GM12878 (cell line): Measurements from ENCODE around the gene ATXN7L1. TPM values are rescaled to one million over a fixed set of nuclear protein-coding genes. Genes with fewer than 3 reads are reported as not detected.

Experiments used
- ATAC-seq: fragments of 200-7000 bp; cut with Tn5 transposase; 3 replicates; pipeline ENCODE4 v1.9.1; 2020; ENCODE audit warnings: mild to moderate bottlenecking, moderate library complexity
- BruUV-seq: library from RNA; stranded (reverse); fragments of 400-500 nt; replicated peaks from 2 replicates; lab custom pipeline; 2021; lab: Mats Ljungman, UMichigan
- CTCF ChIA-PET: fragments of 300-600 bp; sonication (Branson Sonifier 250); formaldehyde crosslinking; extraction: SDS; loops from one replicate; lab custom pipeline; 2021; ENCODE audit warnings: inconsistent platforms; lab: Yijun Ruan, JAX
- POLR2A ChIA-PET: fragments of 350-600 bp; formaldehyde crosslinking; extraction: SDS; loops from one replicate; lab custom pipeline; 2021; ENCODE audit warnings: inconsistent platforms; lab: Charles Lee
- RAD21 ChIA-PET: fragments of 300-600 bp; sonication (Branson Sonifier 250); formaldehyde crosslinking; loops from one replicate; lab custom pipeline; 2023; ENCODE audit warnings: antibody characterized with exemption; ENCODE audit not compliant: unreplicated experiment; lab: Charles Lee
- SMC1A ChIA-PET: fragments of 300-600 bp; sonication (Branson Sonifier 250); formaldehyde crosslinking; loops from one replicate; lab custom pipeline; 2023; ENCODE audit not compliant: unreplicated experiment, uncharacterized antibody; lab: Charles Lee
- DNase-seq: peaks from one replicate; pipeline ENCODE4 v3.0.0-alpha.2; 2011; ENCODE audit warnings: low read depth, low spot score
- FAIRE-seq: peaks from 3 replicates; lab custom pipeline; 2011; peaks lifted over from hg19 to GRCh38; lab: Jason Lieb, UNC
- H2AFZ ChIP-seq: 2 replicates; pipeline ENCODE4 v1.6.0; 2011; ENCODE audit warnings: low read depth, low read length, control low read depth; ENCODE audit not compliant: control insufficient read depth
- H3K27ac ChIP-seq: 2 replicates; pipeline ENCODE4 v1.5.1; 2011; ENCODE audit warnings: control low read depth; ENCODE audit not compliant: control insufficient read depth, insufficient read depth
- H3K27me3 ChIP-seq, 2 experiments: replicated peaks in 1 of 2; 2 replicates each; pipeline versions ENCODE4 v1.6.0 to v1.6.1; 2011; ENCODE audit warnings: low read length in 1 of 2; ENCODE audit not compliant: control insufficient read depth in 2 of 2, insufficient read depth in 2 of 2
- H3K36me3 ChIP-seq, 2 experiments: 2 replicates each; pipeline ENCODE4 v1.5.1; 2011; ENCODE audit warnings: low read length in 1 of 2; ENCODE audit not compliant: control insufficient read depth in 2 of 2, insufficient read depth in 2 of 2
- H3K4me1 ChIP-seq: 2 replicates; pipeline ENCODE4 v1.6.1; 2011; ENCODE audit warnings: mild to moderate bottlenecking, low read length, moderate library complexity, mixed read lengths; ENCODE audit not compliant: control insufficient read depth, insufficient read depth
- H3K4me2 ChIP-seq: 2 replicates; pipeline ENCODE4 v1.6.0; 2011; ENCODE audit warnings: control low read depth; ENCODE audit not compliant: control insufficient read depth, insufficient read depth
- H3K4me3 ChIP-seq: fragments of 200-600 bp; sonication (generic); 2 replicates; pipeline ENCODE4 v1.5.1; 2016
- H3K79me2 ChIP-seq: 2 replicates; pipeline ENCODE4 v1.6.0; 2011; ENCODE audit warnings: low read length; ENCODE audit not compliant: control insufficient read depth, insufficient read depth
- H3K9ac ChIP-seq: 2 replicates; pipeline ENCODE4 v1.8.0; 2011; ENCODE audit warnings: low read length, control low read depth, mixed read lengths; ENCODE audit not compliant: control insufficient read depth, insufficient read depth
- H3K9me3 ChIP-seq: replicated peaks from 3 replicates; pipeline ENCODE4 v1.5.1; 2011; ENCODE audit warnings: mild to moderate bottlenecking, low read length; ENCODE audit not compliant: control insufficient read depth, insufficient read depth
- H4K20me1 ChIP-seq: 2 replicates; pipeline ENCODE4 v1.6.0; 2011; ENCODE audit not compliant: control insufficient read depth, insufficient read depth
- LARP7 ChIP-seq: fragments of 450-650 bp; IDR thresholded peaks from 2 replicates; pipeline ENCODE4 v1.6.1; 2017; ENCODE audit warnings: mild to moderate bottlenecking
- MYC ChIP-seq: IDR thresholded peaks from 2 replicates; pipeline ENCODE4 v1.6.1; 2011; ENCODE audit warnings: mild to moderate bottlenecking, low read length, moderate library complexity, inconsistent platforms; ENCODE audit not compliant: insufficient read depth, insufficient replicate concordance, insufficient read length, severe bottlenecking
- NBN ChIP-seq: fragments of 450-650 bp; IDR thresholded peaks from 2 replicates; pipeline ENCODE4 v1.6.1; 2016
- STAT3 ChIP-seq: IDR thresholded peaks from 2 replicates; pipeline ENCODE4 v1.6.1; 2011; ENCODE audit warnings: low read depth, low read length, improper control_type of control experiment
- ZNF384 ChIP-seq: IDR thresholded peaks from 2 replicates; pipeline ENCODE4 v1.6.1; 2012; ENCODE audit warnings: low read depth, mild to moderate bottlenecking, low read length, improper control_type of control experiment, borderline replicate concordance
- WGBS: methylation state at CpG from one replicate; pipeline ENCODE4 v1.1.6; 2016; ENCODE audit warnings: low lambda C conversion rate; ENCODE audit not compliant: insufficient replicate concordance, insufficient coverage; ENCODE audit errors: missing lambda C conversion rate; 5-methylcytosine and 5-hydroxymethylcytosine counted together
- in situ Hi-C: fragments of 300-500 bp; cut with MboI; formaldehyde crosslinking; loops from 9 replicates; pipeline ENCODE4 v1.14.3; 2018; ENCODE audit warnings: mixed read lengths
- intact Hi-C: fragments of 100-400 bp; cut with micrococcal nuclease; formaldehyde crosslinking; loops from one replicate; pipeline ENCODE4 v1.14.2; 2022; ENCODE audit not compliant: unreplicated experiment
- polyA plus RNA-seq, 11 experiments: library from polyadenylated mRNA; depleted of rRNA in 4 of 11; unstranded in 6 of 11; stranded (reverse) in 5 of 11; fragments of >200 nt; fragmentation: Nextera tagmentation in 4 of 11; fragmentation: Illumina TruSeq in 1 of 11; extraction: Ambion mirVana in 4 of 11; extraction: Trizol in 1 of 11; gene quantifications; 1 replicate in 1 of 11; 2 replicates in 10 of 11; pipeline versions ENCODE4 v1.2.1 to v1.2.3, GENCODE V29; 2011 to 2016; ENCODE audit warnings: inconsistent platforms in 2 of 11, missing spikeins in 2 of 11, low read depth in 1 of 11
- total RNA-seq, 4 experiments: library from RNA; depleted of rRNA in 3 of 4; stranded (reverse); fragments of >200 nt in 3 of 4; fragmentation: Illumina TruSeq in 1 of 4; extraction: Trizol in 1 of 4; gene quantifications; 2 replicates each; pipeline versions ENCODE4 v1.2.1 to v1.2.3, GENCODE V29; 2013 to 2021

The ATXN7L1 gene
- total and polyA plus RNA-seq, 10 of the 15 experiments (the other 5 are each of a cell fraction or from before 2014, with no cell fraction given): 0.40 to 2.9 (median 1.2) TPM

- CTCF ChIA-PET: interaction anchor here (0.6 to 2.3 kb wide), 10 partner anchors 30 to 705 kb away, joined by 3 to 9 read pairs (median 4); partner anchors contain the start of gene RINT1
- in situ Hi-C loops: no loop called here
- Histone ChIP-seq H4K20me1 (no peaks in the 10 kb centered on the region), H3K4me3 (no peak overlapping the region), H3K36me3 (no peaks in the 10 kb centered on the region), H3K27me3 (no peaks in the 10 kb centered on the region), H3K27ac (no peak overlapping the region), H3K9ac (no peak overlapping the region)
- 52% methylated on average over 12 of the region's 12 CpGs for WGBS
- BruUV-seq: no TSS peak
- FAIRE-seq: no peak
- TF ChIP-seq STAT3 (no peak), ZNF384 (peak; percentile 48; the same call in 1 of the 2 replicates), MYC (no peak), LARP7 (no peak), NBN (no peak)
- TF ChIP-seq, all 136 proteins: peak for 1
- ChIA-PET SMC1A (interaction anchor here (0.6 to 1.6 kb wide), 3 partner anchors 158 to 644 kb away, joined by 3 to 6 read pairs (median 3); no protein-coding TSS in a partner anchor), POLR2A (interaction anchor here (0.6 to 0.7 kb wide), 2 partner anchors 189 to 223 kb away, joined by 3 to 4 read pairs; no protein-coding TSS in a partner anchor), RAD21 (interaction anchor here (0.7 to 4.4 kb wide), 2 partner anchors 46 to 56 kb away, joined by 3 to 24 read pairs; partner anchors contain the start of gene RINT1)
- intact Hi-C loops: loop anchor here (2.0 to 5.0 kb wide), 4 partner anchors 56 to 665 kb away; partner anchors contain the start of gene RINT1
- ATAC-seq (peak; percentile 6; the same call in 2 of the 3 replicates), DNase-seq (no peak)
- Histone ChIP-seq H3K4me1 (peaks cover 14% of the 10 kb centered on the region), H2AFZ (no peak overlapping the region; the same call in 1 of the 2 replicates), H3K9me3 (no peaks in the 10 kb centered on the region; the same call in 2 of the 3 replicates), H3K79me2 (no peaks in the 10 kb centered on the region), H3K4me2 (no peak overlapping the region)
Observed at GRCh38 chr7:105587909-105588635, 288.3 kb downstream of the ATXN7L1 start.
